H1 (cell line): ENCODE measurements around the gene CX3CL1.

Experiments used
- CTCF ChIP-seq, 3 experiments: IDR thresholded peaks; 1 replicate in 2 of 3; 2 replicates in 1 of 3; pipeline versions ENCODE4 v1.5.1 to v1.6.1; 2011; ENCODE audit warnings: low read length in 3 of 3, mild to moderate bottlenecking in 3 of 3, inconsistent platforms in 2 of 3, low read depth in 1 of 3, moderate library complexity in 1 of 3; ENCODE audit not compliant: insufficient read depth in 1 of 3; ENCODE audit errors: control extremely low read depth in 1 of 3
- EP300 ChIP-seq, 2 experiments: IDR thresholded peaks; 1 replicate in 1 of 2; 2 replicates in 1 of 2; pipeline ENCODE4 v1.6.1; 2011 to 2012; ENCODE audit warnings: low read depth in 2 of 2, low read length in 2 of 2, mild to moderate bottlenecking in 2 of 2, borderline replicate concordance in 1 of 2, inconsistent platforms in 1 of 2, moderate library complexity in 1 of 2
- FOSL1 ChIP-seq: IDR thresholded peaks from 2 replicates; pipeline ENCODE4 v1.6.1; 2011; ENCODE audit warnings: mild to moderate bottlenecking, low read depth, low read length, moderate library complexity; ENCODE audit not compliant: insufficient read depth
- GABPA ChIP-seq: IDR thresholded peaks from 2 replicates; pipeline ENCODE4 v1.6.1; 2011; ENCODE audit warnings: mild to moderate bottlenecking, low read length, moderate library complexity, borderline replicate concordance; ENCODE audit not compliant: insufficient read depth
- GTF2F1 ChIP-seq: IDR thresholded peaks from 2 replicates; pipeline ENCODE4 v1.6.1; 2012; ENCODE audit warnings: low read depth, low read length, improper control_type of control experiment, borderline replicate concordance
- POLR2A ChIP-seq, 2 experiments: IDR thresholded peaks; 1 replicate in 1 of 2; 2 replicates in 1 of 2; pipeline ENCODE4 v1.6.1; 2011; ENCODE audit warnings: low read depth in 2 of 2, low read length in 2 of 2, mild to moderate bottlenecking in 2 of 2; ENCODE audit errors: control extremely low read depth in 1 of 2
- TAF1 ChIP-seq: IDR thresholded peaks from 2 replicates; pipeline ENCODE4 v1.6.1; 2011; ENCODE audit warnings: mild to moderate bottlenecking, low read depth, low read length
- TCF12 ChIP-seq: IDR thresholded peaks from 2 replicates; pipeline ENCODE4 v1.6.1; 2011; ENCODE audit warnings: low read depth, mild to moderate bottlenecking, low read length
- YY1 ChIP-seq: IDR thresholded peaks from 2 replicates; pipeline ENCODE4 v1.6.1; 2011; ENCODE audit warnings: low read depth, mild to moderate bottlenecking, low read length

GRCh38 chr16:57373117-57373947 is 1.0 kb downstream of the CX3CL1 start:
- TF ChIP-seq TCF12, result no peak
- TF ChIP-seq GTF2F1, result no peak
- no peak for TF ChIP-seq GABPA
- TF ChIP-seq TAF1, result no peak
- TF ChIP-seq CTCF (IDR thresholded peaks at IDR 0.05; ENCODE audit: control extremely low read depth in 1 of 3, insufficient read depth in 1 of 3, low read depth in 1 of 3, low read length in 3 of 3), result no peak
- TF ChIP-seq FOSL1, result no peak
- TF ChIP-seq YY1, result no peak
- no peak for TF ChIP-seq EP300 (IDR thresholded peaks at IDR 0.05; ENCODE audit: borderline replicate concordance in 1 of 2, low read depth in 2 of 2, low read length in 2 of 2)
- no peak for TF ChIP-seq POLR2A (IDR thresholded peaks at IDR 0.05; ENCODE audit: control extremely low read depth in 1 of 2, low read depth in 2 of 2, low read length in 2 of 2)
